Measurements from ENCODE around the gene PTGIS.

GRCh38 chr20:49614338-49615050 is 46.6 kb upstream of the PTGIS start:
- TF ChIP-seq CTCF (IDR thresholded peaks at IDR 0.05) (no peak), POLR2AphosphoS5 (IDR thresholded peaks at IDR 0.05) (no peak)

Measured in prostate gland (tissue), 2 donors.